NCI-H2171 treated with DMSO at 0.1 percent for 48 hours (cell line): ENCODE data around the gene PMIS2.
"Not testable (repeated sequence)": the region's sequence is repeated elsewhere in the genome, so short reads cannot be mapped to it uniquely, and the experiment has no call there.

ENCODE experiments used
- DNase-seq: peaks from one replicate; lab custom pipeline; 2025; lab: John Stamatoyannopoulos, UW

Gene PMIS2

DNA sequence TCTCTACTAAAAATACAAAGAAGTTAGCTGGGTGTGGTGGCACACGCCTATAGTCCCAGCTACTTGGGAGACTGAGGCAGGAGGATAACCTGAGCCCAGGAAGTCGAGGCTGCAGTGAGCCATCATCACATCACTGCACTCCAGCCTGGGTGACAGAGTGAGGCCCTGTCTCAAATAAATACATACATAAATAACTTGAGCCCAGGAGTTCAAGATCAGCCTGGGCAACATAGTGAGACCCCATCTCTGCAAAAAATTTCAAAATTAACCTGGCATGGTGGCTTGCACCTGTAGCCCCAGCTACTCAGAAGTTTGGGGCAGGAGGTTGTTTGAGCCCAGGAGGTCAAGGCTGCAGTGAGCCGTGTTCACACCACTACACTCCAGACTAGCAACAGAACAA, 9.1 kb downstream of the PMIS2 start:
- not testable (repeated sequence) for DNase-seq

DNA sequence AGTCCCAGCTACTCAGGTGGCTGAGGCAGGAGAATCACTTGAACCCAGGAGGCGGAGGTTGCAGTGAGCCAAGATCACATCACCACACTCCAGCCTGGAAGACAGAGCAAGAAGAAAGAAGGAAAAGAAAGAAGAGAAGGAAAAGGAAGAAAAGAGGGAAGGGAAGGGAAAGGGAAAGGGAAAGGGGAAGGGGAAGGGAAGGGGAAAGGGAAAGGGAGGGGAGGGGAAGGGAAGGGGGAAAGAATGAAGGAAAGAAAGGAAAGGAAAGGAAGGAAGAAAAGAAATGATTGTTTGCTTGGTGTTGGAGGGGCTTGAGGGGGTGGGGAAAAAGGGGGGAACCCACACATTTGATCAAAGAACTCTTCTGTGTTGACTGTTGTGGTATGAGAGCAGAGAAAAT, 10.0 kb downstream of the PMIS2 start:
- no peak for DNase-seq

DNA sequence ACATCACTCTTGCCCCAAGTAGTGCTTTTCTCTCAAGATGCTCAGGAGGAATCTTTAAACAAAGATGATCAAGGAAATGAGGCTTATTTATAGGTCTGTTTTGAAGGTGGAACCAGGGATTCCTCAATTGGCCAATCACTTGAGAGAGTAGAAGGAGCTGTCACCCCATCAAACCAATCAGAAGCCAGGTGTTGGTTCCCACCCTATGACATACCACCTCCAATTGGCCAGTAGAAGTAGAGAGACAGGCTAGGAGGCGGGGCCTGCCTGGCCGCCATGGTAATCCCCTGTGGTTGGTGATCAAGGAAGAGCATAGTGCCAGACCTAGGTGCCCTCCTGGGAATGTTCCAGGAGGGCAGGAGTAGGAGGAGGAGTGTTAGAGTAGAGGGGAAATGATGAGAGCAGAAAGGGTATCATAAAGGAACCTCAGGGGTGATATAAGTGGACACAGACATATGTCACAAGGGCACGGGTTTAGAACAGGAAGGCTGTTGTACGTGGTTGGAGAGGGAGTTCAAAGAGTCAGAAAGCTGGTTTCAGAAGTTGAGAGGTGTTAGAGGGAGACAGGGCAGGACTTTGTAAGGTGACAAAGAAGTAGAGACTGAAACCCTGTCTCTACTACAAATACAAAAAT, 10.5 kb downstream of the PMIS2 start:
- peak; percentile 18 for DNase-seq

DNA sequence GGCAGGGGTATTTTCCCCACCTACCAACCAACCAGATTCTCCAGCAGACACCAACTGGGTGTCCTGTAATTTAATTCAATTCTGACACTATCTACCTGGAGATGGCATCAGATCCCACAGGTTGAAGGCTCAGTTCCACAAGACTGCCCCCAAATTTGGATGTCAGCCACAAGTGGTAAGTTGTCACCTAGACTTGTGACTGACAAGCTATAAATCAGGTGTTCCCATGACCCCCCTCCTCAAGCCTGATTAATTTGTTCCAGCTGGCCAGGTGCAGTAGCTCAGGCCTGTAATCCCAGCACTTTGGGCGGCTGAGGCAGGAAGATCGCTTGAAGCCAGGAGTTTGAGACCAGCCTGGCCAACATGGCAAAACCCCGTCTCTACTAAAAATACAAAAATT, 16.0 kb downstream of the PMIS2 start:
- no peak for DNase-seq

DNA sequence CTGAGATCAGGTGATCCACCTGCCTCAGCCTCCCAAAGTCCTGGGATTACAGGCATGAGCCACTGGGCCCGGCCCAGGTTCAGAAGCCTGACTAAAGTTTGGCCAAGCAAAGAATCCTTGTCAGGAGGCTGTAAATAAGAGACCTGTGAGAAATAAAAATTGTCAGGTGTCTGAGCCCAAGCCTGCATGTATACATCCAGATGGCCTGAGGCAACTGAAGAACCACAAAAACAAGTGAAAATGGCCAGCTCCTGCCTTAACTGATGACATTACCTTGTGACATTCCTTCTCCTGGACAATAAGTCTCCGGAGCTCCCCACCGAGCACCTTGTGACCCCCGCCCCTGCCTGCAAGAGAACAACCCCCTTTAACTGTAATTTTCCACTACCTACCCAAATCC, 18.5 kb downstream of the PMIS2 start:
- not testable (repeated sequence) for DNase-seq

DNA sequence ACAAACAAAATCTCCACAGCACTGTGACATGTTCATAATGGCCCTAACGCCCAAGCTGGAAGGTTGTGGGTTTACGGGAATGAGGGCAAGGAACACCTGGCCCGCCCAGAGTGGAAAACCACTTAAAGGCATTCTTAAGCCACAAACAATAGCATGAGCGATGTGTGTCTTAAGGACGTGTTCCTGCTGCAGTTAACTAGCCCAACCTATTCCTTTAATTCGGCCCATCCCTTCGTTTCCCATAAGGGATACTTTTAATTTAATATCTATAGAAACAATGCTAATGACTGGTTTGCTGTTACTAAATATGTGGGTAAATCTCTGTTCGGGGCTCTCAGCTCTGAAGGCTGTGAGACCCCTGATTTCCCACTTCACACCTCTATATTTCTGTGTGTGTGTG, 21.2 kb downstream of the PMIS2 start:
- DNase-seq: not testable (repeated sequence)

DNA sequence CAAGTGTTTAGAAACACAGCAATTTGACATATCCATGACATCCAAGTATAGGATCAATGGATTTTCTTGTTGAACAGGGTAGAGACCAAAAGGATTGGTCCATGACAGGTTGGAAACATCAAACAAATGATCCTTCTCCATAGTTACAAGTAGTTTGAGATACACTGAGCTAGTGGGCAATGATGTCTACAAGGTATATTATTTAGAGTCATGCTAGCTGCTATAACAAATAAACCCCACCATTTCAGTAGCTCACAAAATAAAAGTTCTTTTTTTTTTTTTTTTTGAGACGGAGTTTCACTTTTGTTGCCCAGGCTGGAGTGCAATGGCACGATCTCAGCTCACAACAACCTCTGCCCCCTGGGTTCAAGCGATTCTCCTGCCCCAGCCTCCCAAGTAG, 21.7 kb downstream of the PMIS2 start:
- DNase-seq: no peak

DNA sequence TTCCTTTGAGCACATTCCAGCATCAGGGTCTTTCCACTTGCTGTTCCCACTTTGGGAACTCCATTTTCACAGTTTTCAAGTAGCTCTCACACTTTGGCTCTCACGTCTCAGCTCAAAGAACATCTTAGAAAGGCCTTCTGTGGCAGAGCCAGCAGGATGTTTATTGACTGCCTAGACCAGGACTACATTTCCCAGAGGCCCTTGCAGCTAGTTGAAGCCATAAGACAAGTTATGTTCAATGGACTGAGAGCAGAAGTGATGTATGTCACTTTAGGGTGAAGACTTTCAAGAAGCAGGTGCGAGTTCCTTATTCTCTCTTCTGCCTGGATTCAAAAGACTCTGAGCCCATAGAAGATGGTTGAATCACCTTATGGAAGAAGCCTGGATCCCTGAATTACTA, 22.3 kb downstream of the PMIS2 start:
- no peak for DNase-seq

DNA sequence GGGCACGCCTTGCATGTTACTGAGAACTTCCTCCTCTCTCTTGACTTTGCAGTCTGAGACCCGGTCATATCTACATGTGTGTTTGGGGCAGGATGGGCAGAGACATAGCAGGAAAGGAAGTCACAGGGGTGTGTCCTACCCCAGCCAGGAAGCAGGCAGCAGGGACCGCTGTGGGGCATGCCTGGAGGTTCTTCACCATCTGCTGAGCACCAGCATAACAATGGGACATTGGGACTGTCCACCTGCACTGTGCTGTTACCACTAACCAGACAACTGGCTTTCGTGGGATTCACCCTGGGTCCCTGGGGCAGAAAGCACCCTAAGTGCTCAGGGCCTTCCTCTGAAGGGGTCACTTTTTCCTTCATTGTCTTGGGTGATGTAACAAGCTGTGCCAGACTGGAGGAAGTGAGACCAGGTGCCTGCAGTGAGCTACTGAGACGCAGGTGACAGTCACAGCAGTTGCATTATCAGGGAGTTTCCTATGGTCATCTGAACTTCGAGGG, 23.9 kb downstream of the PMIS2 start:
- no peak for DNase-seq

DNA sequence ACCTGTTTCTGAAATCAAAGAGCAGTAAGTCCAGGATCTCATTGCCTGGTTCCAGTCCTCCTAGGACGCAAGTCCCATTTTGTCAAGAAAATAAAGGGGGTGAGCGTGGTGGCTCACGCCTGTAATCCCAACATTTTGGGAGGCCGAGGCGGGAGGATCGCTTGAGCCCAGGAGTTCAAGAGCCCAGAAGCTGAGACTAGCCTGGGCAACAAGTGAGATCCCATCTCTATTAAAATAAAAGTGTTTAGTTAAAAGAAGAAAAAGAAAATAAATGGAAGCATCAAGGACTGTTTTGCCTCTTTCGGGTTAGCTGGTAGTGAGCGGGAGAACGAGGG, 26.2 kb downstream of the PMIS2 start:
- no peak for DNase-seq

DNA sequence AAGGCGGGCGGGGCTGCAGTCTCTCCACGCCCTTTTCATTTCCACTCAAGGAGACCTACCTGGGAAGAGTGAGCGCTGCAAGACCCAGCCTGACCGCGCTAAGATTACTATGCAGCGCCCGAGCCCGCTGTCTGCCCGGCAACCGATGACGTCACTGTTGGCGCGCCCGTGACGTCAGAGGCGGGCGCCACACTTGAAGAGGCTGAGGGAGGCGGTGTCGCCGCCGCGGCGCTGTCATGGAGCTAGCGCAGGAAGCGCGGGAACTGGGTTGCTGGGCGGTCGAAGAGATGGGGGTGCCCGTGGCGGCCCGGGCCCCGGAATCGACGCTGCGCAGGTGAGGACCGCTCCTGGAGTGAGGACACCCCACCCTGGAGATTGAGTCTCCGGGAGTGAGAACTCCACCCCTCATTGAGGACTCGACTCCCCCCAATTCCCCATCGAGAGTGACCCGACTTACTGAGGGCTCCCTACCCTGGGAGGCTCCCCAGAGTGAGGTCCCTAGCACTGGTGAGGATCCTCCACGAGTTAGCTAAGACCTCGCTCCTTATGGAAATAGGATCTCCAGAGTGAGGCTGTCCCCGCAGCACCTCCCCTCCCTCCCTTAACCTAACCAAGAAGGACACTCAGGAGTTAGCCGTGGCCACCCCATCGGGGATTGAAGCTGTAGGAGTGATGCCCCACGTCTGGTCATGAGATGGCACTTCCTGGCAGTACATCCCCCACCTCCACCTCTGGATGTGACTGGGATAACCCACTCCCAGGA, 26.8 kb downstream of the PMIS2 start, which contains the start of gene HAUS5:
TSS of gene HAUS5 (plus strand) at position 177 of the 763 bp plus-strand sequence. CDS start at position 237, 60 bp downstream.
- peak; percentile 92 for DNase-seq

DNA sequence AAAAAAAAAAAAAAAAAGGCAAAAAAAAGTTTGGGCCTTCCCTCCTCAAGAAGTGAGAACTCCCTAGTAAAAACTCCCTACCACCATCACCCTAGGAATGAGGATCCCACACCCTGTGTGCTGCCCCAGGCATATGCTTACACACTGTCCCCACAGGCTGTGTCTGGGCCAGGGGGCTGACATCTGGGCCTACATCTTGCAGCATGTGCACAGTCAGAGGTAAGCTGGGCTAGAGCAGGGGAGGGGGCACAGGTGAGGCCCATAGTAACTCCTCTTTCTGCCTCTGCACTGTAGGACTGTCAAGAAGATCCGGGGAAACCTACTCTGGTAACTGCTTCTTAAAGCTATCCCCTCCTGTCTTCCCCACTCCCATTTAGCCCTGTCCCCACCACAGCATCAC, 27.6 kb downstream of the PMIS2 start:
- no peak for DNase-seq

DNA sequence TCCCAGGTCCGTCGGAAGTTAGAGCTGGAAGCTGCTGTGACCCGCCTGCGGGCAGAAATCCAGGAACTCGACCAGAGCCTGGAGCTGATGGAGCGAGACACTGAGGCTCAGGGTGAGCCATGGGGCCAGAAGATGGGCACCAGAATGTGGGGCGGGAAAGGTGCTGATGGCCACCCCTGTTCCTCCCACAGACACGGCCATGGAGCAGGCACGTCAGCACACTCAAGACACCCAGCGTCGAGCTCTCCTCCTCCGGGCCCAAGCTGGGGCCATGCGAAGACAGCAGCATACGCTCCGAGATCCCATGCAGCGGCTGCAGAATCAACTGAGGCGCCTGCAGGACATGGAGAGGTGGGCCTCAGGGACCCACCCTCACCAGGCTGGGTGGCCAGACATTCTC, 29.1 kb downstream of the PMIS2 start:
- no peak for DNase-seq

DNA sequence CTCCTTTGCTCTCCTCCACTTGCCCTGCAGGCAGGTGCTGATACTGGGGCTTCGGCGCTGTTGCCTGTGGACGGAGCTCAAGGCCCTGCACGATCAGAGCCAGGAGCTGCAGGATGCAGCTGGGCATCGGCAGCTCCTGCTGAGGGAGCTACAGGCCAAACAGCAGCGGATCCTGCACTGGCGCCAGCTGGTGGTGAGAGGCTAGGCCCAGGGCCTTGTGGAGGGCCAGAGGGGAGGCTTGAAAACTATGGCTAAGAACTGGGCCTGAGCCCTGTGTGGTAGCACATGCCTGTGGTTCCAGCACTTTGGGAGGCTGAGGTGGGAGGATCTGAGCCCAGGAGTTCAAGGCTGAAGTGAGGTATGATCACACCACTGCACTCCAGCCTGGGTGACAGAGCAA, 32.9 kb downstream of the PMIS2 start:
- no peak for DNase-seq

DNA sequence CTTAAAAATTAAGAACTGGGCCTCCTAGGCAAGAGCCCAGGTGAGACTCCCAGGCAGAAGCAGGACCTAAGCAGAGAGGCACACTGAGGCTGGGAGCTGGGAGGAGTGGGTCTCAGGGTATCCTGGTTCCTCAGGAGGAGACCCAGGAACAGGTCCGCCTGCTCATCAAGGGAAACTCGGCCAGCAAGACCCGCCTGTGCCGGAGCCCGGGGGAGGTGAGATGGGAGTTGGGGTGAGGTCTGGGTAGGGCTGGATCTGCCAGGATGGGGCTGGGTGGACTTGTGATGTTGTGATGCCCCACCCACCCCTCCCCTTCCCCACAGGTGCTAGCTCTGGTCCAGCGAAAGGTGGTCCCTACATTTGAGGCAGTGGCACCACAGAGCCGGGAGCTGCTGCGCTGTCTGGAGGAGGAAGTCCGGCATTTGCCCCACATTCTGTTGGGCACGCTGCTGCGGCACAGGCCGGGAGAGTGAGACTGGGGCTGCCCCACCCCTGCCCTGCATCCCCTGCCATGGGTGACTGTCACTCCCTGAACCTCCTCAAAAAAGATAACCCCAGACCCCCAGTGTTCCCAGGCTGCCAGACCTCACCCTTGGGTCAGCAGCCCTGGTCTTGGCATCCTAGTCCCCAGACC, 33.4 kb downstream of the PMIS2 start:
- DNase-seq: no peak

DNA sequence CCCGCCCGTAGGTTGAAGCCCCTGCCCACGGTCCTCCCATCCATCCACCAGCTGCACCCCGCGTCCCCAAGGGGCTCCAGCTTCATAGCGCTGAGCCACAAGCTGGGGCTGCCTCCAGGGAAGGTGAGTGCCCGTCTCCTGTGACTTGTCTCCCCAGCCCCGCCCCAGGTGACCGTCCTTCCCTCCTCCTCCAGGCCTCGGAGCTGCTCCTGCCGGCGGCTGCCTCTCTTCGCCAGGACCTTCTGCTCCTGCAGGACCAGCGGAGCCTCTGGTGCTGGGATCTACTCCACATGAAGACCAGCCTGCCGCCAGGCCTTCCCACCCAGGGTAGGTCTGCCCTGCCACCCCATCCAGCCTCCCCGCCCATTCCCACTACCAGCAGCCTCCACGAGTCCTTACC, 34.0 kb downstream of the PMIS2 start:
- DNase-seq: no peak

DNA sequence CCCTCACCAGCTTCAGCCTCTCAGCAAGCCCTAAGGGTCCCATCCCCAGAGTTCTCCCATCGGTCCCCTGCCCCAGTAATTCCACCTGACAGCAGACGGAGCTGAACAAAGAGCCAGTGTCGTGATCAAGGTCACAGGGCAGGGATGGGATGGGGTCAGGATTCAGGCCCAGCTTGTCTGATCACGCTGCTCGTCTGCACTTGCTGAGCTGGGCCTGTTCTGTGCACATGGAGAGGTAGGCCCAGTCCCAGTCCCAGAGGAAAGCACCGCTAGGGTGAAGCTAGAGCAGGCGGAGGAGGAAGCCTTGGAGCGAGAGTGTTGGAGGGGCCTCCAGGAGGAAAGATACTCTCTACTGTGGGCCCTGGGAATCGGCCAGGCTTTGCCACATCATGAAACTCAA, 35.7 kb downstream of the PMIS2 start:
- no peak for DNase-seq

DNA sequence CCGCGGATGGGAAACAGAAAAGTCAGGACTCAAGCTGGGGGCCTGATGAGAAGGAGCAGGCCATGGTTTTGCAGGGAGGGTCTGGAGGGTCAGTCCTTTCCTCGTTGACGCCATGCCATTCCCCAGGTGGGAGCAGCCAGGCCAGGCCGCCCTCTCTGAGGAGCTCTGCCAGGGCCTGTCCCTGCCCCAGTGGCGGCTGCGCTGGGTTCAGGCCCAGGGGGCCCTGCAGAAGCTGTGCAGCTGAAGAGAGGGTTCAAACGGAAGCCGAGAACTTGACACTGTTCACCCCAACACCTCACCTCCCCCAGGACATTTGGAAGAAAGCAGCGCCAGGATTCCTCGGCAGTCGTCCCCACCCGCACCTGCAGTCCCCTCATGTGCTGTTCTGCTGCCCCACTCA, 36.8 kb downstream of the PMIS2 start:
- no peak for DNase-seq

DNA sequence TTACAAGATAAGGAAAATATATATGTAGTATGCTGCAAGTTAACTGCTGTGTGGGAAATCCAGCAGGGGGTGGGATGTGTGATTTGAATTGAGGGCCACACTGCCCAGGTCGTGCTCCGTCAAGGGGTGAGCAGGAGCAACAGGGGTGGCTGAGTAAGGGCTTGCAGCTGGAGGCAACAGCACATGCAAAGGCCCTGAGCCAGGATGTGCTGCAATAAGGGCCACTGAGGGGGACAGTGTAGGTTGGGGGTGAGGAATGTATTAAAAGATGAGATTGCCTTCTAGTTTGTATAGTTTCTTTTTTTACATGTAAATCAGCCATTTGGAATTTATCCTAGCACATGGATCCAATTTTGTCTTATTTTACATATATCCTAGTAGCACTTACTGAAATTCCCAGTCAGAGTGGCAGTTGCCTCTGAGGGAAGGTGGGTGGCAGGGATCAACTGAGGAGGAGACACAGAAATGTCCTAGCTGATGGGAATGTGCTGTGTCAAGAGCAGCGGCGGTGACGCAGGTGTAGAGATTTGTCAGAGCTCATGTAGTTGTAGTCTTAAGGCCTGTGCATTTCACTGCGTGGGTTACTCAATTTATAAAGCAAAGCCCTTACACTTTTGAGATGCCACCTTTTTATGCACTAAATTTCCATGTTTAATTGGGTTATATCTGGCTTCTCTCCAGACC, 37.5 kb downstream of the PMIS2 start:
- no peak for DNase-seq

DNA sequence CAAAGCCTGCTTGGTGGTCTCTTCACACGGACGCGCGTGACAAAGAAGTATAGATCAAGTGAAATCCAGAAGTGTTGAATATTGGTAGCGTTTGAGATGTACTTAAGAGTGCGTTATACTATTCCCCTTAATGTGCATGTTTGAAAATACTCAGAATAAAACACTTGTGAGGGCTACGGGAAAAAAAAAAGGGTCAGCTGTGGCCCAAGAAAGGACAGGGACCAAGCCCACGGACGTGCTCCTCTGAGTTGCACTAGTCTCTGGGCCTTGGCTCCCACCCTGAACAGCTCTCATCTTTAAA, 42.2 kb downstream of the PMIS2 start:
- DNase-seq: no peak

DNA sequence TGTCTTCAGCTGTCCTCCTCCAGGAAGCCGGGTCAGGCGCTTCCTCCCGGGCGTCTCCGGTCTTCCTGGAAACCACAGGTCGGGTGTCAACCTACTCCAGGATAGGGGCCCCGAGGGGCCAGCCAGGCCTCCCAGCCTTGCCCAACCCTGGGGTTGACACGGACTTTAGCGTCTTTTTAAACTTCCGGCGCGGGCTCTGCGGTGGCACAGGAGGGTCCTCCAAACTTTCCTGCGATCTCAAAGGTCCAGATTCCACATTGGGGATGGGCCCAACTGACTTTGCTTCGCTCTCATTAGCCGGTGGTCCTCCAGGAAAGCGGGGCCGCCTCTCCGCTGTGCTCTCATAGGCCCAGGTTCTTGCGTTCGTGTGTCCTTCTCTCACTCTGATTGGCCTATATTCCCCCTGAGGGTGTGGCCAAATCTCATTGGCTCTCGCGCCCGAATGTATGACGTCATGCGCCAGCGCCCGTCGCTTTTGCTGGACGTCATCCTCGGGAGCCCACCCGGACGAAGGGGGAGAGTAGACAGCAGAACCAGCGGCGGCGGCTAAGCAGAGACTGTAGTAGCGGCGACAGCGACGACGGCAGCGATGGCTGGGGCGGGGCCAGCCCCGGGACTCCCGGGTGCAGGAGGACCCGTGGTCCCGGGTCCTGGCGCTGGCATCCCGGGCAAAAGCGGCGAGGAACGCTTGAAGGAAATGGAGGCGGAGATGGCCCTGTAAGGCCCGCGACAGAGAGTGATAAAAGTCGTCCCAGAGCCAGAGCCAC, 42.8 kb downstream of the PMIS2 start, which contains the start of gene RBM42:
TSS of gene RBM42 (plus strand) at position 472 of the 767 bp plus-strand sequence. CDS start at position 590, 118 bp downstream.
- DNase-seq: peak; percentile 99

DNA sequence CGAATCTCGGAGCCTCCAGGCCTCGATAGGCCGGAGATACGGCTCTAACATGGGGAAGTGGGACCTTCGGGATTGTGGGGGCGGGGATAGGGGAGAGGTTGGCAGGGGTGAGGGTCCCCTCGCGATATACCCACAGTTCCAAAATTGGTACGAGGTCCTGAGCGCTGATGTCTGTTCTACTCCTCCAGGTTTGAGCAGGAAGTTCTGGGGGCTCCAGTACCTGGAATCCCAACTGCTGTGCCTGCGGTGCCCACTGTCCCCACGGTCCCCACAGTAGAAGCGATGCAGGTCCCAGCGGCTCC, 43.3 kb downstream of the PMIS2 start:
- no peak for DNase-seq
